ENCODE data around the gene CPNE5.

DNA sequence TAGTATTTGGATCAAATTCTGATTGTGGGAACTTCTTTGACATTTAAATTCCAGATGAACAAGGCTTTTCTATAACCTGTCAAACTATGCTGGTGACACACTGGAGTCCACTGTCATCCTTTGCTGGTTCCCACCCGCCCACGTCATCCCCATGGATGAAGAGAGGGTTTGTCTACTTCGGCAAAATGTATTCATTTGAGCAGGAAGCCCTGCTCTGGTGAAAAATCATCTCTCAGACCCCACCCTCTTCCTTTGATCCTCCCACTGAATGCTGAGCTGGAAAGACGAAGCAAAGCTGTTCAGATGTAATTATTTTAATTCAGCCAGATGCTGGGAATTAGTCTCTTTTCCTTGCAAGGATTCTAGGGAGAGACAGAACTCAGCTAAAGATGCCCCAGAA, 50.5 kb downstream of the CPNE5 start:
- TF ChIP-seq LEF1 (IDR thresholded peaks at IDR 0.05; ENCODE audit: borderline replicate concordance) (no peak), SP1 (IDR thresholded peaks at IDR 0.05) (no peak), FOXK2 (IDR thresholded peaks at IDR 0.05) (no peak), ELF4 (IDR thresholded peaks at IDR 0.05) (no peak), FOXM1 (IDR thresholded peaks at IDR 0.05; ENCODE audit: borderline replicate concordance) (no peak), BHLHE40 (IDR thresholded peaks at IDR 0.05; ENCODE audit: borderline replicate concordance) (no peak), FOXA1 (IDR thresholded peaks at IDR 0.05) (no peak), ZNF384 (IDR thresholded peaks at IDR 0.05) (no peak), CTBP1 (IDR thresholded peaks at IDR 0.05; ENCODE audit: borderline replicate concordance) (no peak), SUZ12 (IDR thresholded peaks at IDR 0.05) (no peak), HDGF (IDR thresholded peaks at IDR 0.05; ENCODE audit: borderline replicate concordance) (no peak), NFRKB (IDR thresholded peaks at IDR 0.05) (no peak), TARDBP (IDR thresholded peaks at IDR 0.05) (no peak)
- TF ChIP-seq, protein P1, sequence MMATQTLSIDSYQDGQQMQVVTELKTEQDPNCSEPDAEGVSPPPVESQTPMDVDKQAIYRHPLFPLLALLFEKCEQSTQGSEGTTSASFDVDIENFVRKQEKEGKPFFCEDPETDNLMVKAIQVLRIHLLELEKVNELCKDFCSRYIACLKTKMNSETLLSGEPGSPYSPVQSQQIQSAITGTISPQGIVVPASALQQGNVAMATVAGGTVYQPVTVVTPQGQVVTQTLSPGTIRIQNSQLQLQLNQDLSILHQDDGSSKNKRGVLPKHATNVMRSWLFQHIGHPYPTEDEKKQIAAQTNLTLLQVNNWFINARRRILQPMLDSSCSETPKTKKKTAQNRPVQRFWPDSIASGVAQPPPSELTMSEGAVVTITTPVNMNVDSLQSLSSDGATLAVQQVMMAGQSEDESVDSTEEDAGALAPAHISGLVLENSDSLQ (IDR thresholded peaks at IDR 0.05), result no peak
